GM12874 (cell line): ENCODE data around the gene TMEM245.

Experiments
- CTCF ChIP-seq: IDR thresholded peaks from 2 replicates; pipeline ENCODE4 v1.5.1; 2011; ENCODE audit warnings: low read depth, mild to moderate bottlenecking, control low read depth, low read length, moderate library complexity; ENCODE audit not compliant: insufficient read depth

The TMEM245 gene

DNA sequence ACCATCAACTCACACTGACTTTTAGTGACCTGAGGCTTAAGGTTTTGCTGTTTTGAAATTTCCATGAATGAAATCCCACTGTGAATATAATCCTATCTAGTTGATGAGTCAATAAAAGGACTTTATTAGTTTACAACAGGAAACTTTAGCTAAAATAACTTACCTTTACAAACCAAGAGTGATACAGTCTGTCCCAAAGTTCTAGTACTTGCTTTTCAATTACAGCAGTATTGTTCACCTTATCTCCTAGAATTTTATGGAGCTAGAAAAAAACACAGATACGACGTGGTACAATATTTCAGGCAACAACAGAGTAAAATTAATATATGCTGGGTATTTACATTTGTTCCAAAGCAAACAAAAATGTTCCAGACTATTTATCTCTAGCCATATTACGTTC, 59.6 kb downstream of the TMEM245 start:
- no peak for TF ChIP-seq CTCF

DNA sequence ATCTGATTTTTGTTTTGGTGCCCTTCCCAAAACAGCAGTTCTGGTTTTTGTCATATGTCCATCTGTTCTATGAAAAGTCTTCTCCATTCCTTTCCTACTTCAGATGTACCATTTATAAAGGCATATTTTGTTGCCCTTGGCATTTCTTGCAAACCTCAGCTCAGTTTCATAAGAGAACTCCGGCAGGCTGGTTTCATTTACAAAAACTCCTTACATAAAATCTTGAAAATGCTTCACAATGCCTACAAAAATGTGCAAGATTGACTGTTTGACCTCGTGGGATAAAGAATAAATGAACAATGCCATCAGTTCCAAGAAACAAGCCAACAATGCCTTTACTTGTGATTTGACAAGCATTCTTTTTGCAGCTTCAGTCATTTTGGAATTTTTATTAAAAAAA, 67.3 kb downstream of the TMEM245 start:
- TF ChIP-seq CTCF, result no peak

- no peak for TF ChIP-seq CTCF
Measured at GRCh38 chr9:109051733-109052132, 68.0 kb downstream of the TMEM245 start.

- TF ChIP-seq CTCF, result no peak
Measured at GRCh38 chr9:109050444-109050843, 69.3 kb downstream of the TMEM245 start.

GRCh38 chr9:109048822-109049221, 70.9 kb downstream of the TMEM245 start:
- TF ChIP-seq CTCF, result no peak

DNA sequence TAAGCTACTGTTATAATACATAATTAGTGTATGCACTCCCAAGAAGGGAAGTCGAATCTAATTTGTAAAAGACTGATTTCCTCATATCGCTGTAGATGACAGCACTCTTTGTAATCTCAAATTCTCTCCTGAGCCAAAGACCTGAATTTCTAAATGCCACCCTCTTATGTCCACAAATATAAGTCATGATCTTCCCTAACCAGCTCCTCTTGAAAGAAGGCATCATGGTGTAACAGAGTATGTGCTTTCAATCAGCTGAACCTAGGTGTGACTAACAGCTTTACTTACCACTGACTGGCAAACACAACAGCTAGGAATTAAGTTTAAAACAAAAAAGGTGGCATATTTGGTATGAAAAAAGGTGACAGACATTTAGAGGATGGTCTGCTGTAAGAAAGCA, 72.5 kb downstream of the TMEM245 start:
- no peak for TF ChIP-seq CTCF

- no peak for TF ChIP-seq CTCF
Measured at GRCh38 chr9:109046346-109046745, 73.4 kb downstream of the TMEM245 start.

DNA sequence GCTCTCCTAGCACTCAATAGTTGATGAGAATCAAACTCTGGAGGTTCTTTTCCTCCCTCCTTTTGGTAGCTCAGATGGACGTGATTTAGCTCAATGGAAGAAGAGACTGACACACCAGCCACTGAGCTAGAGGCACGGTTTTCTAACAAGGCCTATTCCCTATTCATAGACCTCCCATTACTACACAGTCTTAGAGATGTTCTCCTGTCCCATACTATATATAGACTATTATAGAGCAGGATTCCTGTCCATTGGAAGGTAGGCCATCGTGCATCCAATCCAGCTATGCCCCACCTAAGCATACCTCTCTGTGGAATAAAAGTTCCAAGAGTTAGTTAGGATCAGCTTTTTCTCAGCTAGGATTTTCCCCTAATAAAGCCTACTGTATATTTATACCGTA, 76.2 kb downstream of the TMEM245 start:
- TF ChIP-seq CTCF, result no peak
